ENCODE measurements around the gene SMIM10L2A.

- TF ChIP-seq, protein P1, sequence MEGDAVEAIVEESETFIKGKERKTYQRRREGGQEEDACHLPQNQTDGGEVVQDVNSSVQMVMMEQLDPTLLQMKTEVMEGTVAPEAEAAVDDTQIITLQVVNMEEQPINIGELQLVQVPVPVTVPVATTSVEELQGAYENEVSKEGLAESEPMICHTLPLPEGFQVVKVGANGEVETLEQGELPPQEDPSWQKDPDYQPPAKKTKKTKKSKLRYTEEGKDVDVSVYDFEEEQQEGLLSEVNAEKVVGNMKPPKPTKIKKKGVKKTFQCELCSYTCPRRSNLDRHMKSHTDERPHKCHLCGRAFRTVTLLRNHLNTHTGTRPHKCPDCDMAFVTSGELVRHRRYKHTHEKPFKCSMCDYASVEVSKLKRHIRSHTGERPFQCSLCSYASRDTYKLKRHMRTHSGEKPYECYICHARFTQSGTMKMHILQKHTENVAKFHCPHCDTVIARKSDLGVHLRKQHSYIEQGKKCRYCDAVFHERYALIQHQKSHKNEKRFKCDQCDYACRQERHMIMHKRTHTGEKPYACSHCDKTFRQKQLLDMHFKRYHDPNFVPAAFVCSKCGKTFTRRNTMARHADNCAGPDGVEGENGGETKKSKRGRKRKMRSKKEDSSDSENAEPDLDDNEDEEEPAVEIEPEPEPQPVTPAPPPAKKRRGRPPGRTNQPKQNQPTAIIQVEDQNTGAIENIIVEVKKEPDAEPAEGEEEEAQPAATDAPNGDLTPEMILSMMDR (IDR thresholded peaks at IDR 0.05; ENCODE audit: insufficient read depth, low read length), result no peak
- TF ChIP-seq POLR2AphosphoS5 (IDR thresholded peaks at IDR 0.05; ENCODE audit: low read depth) (no peak), SPI1 (IDR thresholded peaks at IDR 0.05; ENCODE audit: borderline replicate concordance, low read depth) (no peak), GABPA (IDR thresholded peaks at IDR 0.05; ENCODE audit: low read depth) (no peak)
- TF ChIP-seq, protein P2, sequence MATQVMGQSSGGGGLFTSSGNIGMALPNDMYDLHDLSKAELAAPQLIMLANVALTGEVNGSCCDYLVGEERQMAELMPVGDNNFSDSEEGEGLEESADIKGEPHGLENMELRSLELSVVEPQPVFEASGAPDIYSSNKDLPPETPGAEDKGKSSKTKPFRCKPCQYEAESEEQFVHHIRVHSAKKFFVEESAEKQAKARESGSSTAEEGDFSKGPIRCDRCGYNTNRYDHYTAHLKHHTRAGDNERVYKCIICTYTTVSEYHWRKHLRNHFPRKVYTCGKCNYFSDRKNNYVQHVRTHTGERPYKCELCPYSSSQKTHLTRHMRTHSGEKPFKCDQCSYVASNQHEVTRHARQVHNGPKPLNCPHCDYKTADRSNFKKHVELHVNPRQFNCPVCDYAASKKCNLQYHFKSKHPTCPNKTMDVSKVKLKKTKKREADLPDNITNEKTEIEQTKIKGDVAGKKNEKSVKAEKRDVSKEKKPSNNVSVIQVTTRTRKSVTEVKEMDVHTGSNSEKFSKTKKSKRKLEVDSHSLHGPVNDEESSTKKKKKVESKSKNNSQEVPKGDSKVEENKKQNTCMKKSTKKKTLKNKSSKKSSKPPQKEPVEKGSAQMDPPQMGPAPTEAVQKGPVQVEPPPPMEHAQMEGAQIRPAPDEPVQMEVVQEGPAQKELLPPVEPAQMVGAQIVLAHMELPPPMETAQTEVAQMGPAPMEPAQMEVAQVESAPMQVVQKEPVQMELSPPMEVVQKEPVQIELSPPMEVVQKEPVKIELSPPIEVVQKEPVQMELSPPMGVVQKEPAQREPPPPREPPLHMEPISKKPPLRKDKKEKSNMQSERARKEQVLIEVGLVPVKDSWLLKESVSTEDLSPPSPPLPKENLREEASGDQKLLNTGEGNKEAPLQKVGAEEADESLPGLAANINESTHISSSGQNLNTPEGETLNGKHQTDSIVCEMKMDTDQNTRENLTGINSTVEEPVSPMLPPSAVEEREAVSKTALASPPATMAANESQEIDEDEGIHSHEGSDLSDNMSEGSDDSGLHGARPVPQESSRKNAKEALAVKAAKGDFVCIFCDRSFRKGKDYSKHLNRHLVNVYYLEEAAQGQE (IDR thresholded peaks at IDR 0.05; ENCODE audit: insufficient replicate concordance, low read depth), result no peak
These were observed 48.4 kb upstream of the SMIM10L2A start for GRCh38 chrX:135373357-135373756.
